HepG2 (cell line): ENCODE measurements around the gene ANKRD49. TPM values are rescaled to one million over a fixed set of nuclear protein-coding genes. Genes with fewer than 3 reads are reported as not detected.

Source experiments
- ATAC-seq: fragments of 200-7000 bp; cut with Tn5 transposase; 3 replicates; pipeline ENCODE4 v1.9.1; 2020; ENCODE audit warnings: mild to moderate bottlenecking, moderate library complexity
- BruUV-seq: library from RNA; stranded (reverse); fragments of 400-500 nt; replicated peaks from 2 replicates; lab custom pipeline; 2021; lab: Mats Ljungman, UMichigan
- CTCF ChIA-PET: fragments of 300-600 bp; formaldehyde crosslinking; extraction: SDS; loops from one replicate; lab custom pipeline; 2021; ENCODE audit warnings: low total read pairs, inconsistent platforms, low intra/inter-chr PET ratio; lab: Yijun Ruan, JAX
- POLR2A ChIA-PET: fragments of 350-600 bp; sonication (Branson Sonifier 250); formaldehyde crosslinking; loops from one replicate; lab custom pipeline; 2020; ENCODE audit warnings: antibody characterized with exemption, inconsistent platforms; lab: Yijun Ruan, JAX
- DNase-seq: peaks from one replicate; pipeline ENCODE4 v3.0.0-alpha.2; 2015; ENCODE audit warnings: low spot score
- FAIRE-seq: peaks from 3 replicates; lab custom pipeline; 2011; peaks lifted over from hg19 to GRCh38; lab: Jason Lieb, UNC
- H2AFZ ChIP-seq: one replicate; pipeline ENCODE4 v1.6.1; 2011; ENCODE audit warnings: low read length, inconsistent platforms
- H3K27ac ChIP-seq: fragments of 300-600 bp; 3 replicates; pipeline ENCODE4 v1.8.0; 2011; ENCODE audit warnings: mixed run types, mild to moderate bottlenecking, mixed read lengths, low read length, inconsistent platforms; ENCODE audit not compliant: insufficient read depth; ENCODE audit errors: extremely low read length
- H3K27me3 ChIP-seq, 2 experiments: fragments of 200-600 bp in 1 of 2; 2 replicates in 1 of 2; 3 replicates in 1 of 2; pipeline versions ENCODE4 v1.6.0 to v1.8.0; 2011; ENCODE audit warnings: low read length in 2 of 2, mild to moderate bottlenecking in 2 of 2, moderate library complexity in 2 of 2, inconsistent platforms in 1 of 2; ENCODE audit not compliant: insufficient read depth in 2 of 2, control insufficient read depth in 1 of 2
- H3K36me3 ChIP-seq, 2 experiments: fragments of 200-600 bp in 1 of 2; replicated peaks in 1 of 2; 2 replicates in 1 of 2; 3 replicates in 1 of 2; pipeline versions ENCODE4 v1.5.1 to v1.8.0; 2011; ENCODE audit warnings: low read length in 2 of 2, inconsistent platforms in 1 of 2; ENCODE audit not compliant: insufficient read depth in 2 of 2, control insufficient read depth in 1 of 2
- H3K4me1 ChIP-seq: 2 replicates; pipeline ENCODE4 v1.5.1; 2012; ENCODE audit warnings: low read length, inconsistent platforms; ENCODE audit not compliant: insufficient read depth
- H3K4me2 ChIP-seq: 2 replicates; pipeline ENCODE4 v1.6.0; 2011; ENCODE audit warnings: low read depth, low read length, inconsistent platforms
- H3K4me3 ChIP-seq, 3 experiments: fragments of 200-600 bp in 1 of 3; sonication (generic), shearing (Covaris generic) in 1 of 3; replicated peaks in 1 of 3; 2 replicates each; pipeline ENCODE4 v1.5.1; 2011 to 2016; ENCODE audit warnings: low read length in 3 of 3, inconsistent platforms in 2 of 3, low read depth in 2 of 3, mild to moderate bottlenecking in 2 of 3, control low read depth in 1 of 3, mixed read lengths in 1 of 3; ENCODE audit not compliant: insufficient read depth in 1 of 3
- H3K79me2 ChIP-seq: one replicate; pipeline ENCODE4 v1.6.1; 2011; ENCODE audit warnings: low read length, inconsistent platforms; ENCODE audit not compliant: insufficient read depth
- H3K9ac ChIP-seq: 2 replicates; pipeline ENCODE4 v1.6.0; 2011; ENCODE audit warnings: mild to moderate bottlenecking, low read depth, low read length, inconsistent platforms; ENCODE audit not compliant: insufficient read depth
- H3K9me3 ChIP-seq: 2 replicates; pipeline ENCODE4 v1.5.1; 2012; ENCODE audit warnings: mild to moderate bottlenecking, low read length
- H4K20me1 ChIP-seq: 2 replicates; pipeline ENCODE4 v1.6.0; 2011; ENCODE audit warnings: inconsistent platforms, mild to moderate bottlenecking, low read length, moderate library complexity; ENCODE audit not compliant: insufficient read depth
- ARID3A ChIP-seq: IDR thresholded peaks from 2 replicates; pipeline ENCODE4 v1.6.1; 2012; ENCODE audit warnings: low read depth, low read length, improper control_type of control experiment
- BRD4 ChIP-seq: sonication (generic); formaldehyde crosslinking; IDR thresholded peaks from 2 replicates; pipeline ENCODE4 v1.4.0; 2020; ENCODE audit warnings: missing genetic modification reagents
- CSRNP2 ChIP-seq: sonication (generic); formaldehyde crosslinking; conservative IDR thresholded peaks from 2 replicates; pipeline ENCODE4 v1.8.0; 2022; ENCODE audit warnings: low read depth, missing genetic modification reagents
- E2F5 ChIP-seq: sonication (generic); formaldehyde crosslinking; conservative IDR thresholded peaks from 2 replicates; pipeline ENCODE4 v1.4.0; 2020; ENCODE audit warnings: missing genetic modification reagents
- FOSL1 ChIP-seq: sonication (generic); formaldehyde crosslinking; IDR thresholded peaks from 2 replicates; pipeline ENCODE4 v1.9.0; 2021; ENCODE audit warnings: missing genetic modification reagents, borderline replicate concordance
- KDM5B ChIP-seq: sonication (generic); formaldehyde crosslinking; IDR thresholded peaks from 2 replicates; pipeline ENCODE4 v1.4.0; 2020; ENCODE audit warnings: missing genetic modification reagents, mild to moderate bottlenecking, borderline replicate concordance
- NCOR1 ChIP-seq: fragments of 200-600 bp; sonication (generic); IDR thresholded peaks from 2 replicates; pipeline ENCODE4 v1.7.0; 2017; ENCODE audit warnings: antibody characterized with exemption, low read length, borderline replicate concordance
- PCBP2 ChIP-seq: fragments of 200-400 bp; formaldehyde crosslinking; optimal IDR thresholded peaks from 2 replicates; pipeline ENCODE3; 2018; ENCODE audit warnings: low read length, low read depth; ENCODE audit not compliant: poor library complexity, severe bottlenecking
- SP1 ChIP-seq, 2 experiments: fragments of 450-650 bp in 1 of 2; sonication (generic) in 1 of 2; formaldehyde crosslinking in 1 of 2; IDR thresholded peaks; 2 replicates each; pipeline versions ENCODE4 v1.4.0 to v1.6.1; 2016 to 2020; ENCODE audit warnings: missing genetic modification reagents in 1 of 2
- TGIF2 ChIP-seq: IDR thresholded peaks from 2 replicates; pipeline ENCODE4 v1.6.1; 2016; ENCODE audit warnings: control low read depth, missing compliant biosample characterization
- U2AF1 ChIP-seq: fragments of 200-400 bp; formaldehyde crosslinking; optimal IDR thresholded peaks from 2 replicates; pipeline ENCODE3; 2017; ENCODE audit warnings: mild to moderate bottlenecking, low read depth, low read length
- ZFP36L2 ChIP-seq: sonication (generic); formaldehyde crosslinking; IDR thresholded peaks from 2 replicates; pipeline ENCODE4 v1.4.0; 2020; ENCODE audit warnings: missing genetic modification reagents
- ZSCAN9 ChIP-seq: IDR thresholded peaks from 2 replicates; pipeline ENCODE4 v1.6.1; 2016; ENCODE audit warnings: borderline replicate concordance
- WGBS: methylation state at CpG from one replicate; pipeline ENCODE4 v1.1.6; 2017; ENCODE audit warnings: low lambda C conversion rate; 5-methylcytosine and 5-hydroxymethylcytosine counted together
- in situ Hi-C: cut with HindIII; loops from 2 replicates; pipeline ENCODE4 v1.10.0; 2017; ENCODE audit warnings: low pct_unique_long_range_greater_than_20kb; ENCODE audit not compliant: extremely low pct_ligation_motif_present
- intact Hi-C: fragments of 100-400 bp; cut with micrococcal nuclease; formaldehyde crosslinking; loops from one replicate; pipeline ENCODE4 v1.10.0; 2022; ENCODE audit not compliant: unreplicated experiment
- polyA plus RNA-seq, 8 experiments: library from polyadenylated mRNA; depleted of rRNA in 3 of 8; stranded (reverse) in 7 of 8; unstranded in 1 of 8; fragments of >200 nt; fragmentation: Illumina TruSeq in 4 of 8; extraction: Trizol in 4 of 8; gene quantifications; 2 replicates each; pipeline versions ENCODE4 v1.2.1 to v1.2.3, GENCODE V29; 2011 to 2016; ENCODE audit warnings: low read depth in 4 of 8, missing spikeins in 1 of 8, mixed read lengths in 1 of 8; ENCODE audit not compliant: insufficient read depth in 1 of 8
- total RNA-seq, 5 experiments: library from RNA; depleted of rRNA; stranded (reverse); fragments of >200 nt; fragmentation: Illumina TruSeq; extraction: Trizol; gene quantifications; 2 replicates each; pipeline ENCODE4 v1.2.3, GENCODE V29; 2016; ENCODE audit warnings: low read depth in 1 of 5
- TF ChIP-seq, protein P1 (sequence below): sonication (generic); formaldehyde crosslinking; IDR thresholded peaks from 2 replicates; pipeline ENCODE4 v1.4.0; 2020; ENCODE audit warnings: missing genetic modification reagents, borderline replicate concordance

Gene ANKRD49
- total and polyA plus RNA-seq, 2 of the 13 experiments (the other 11 are each of a cell fraction or from before 2014, with no cell fraction given) = 14.2 to 14.3 TPM

DNA sequence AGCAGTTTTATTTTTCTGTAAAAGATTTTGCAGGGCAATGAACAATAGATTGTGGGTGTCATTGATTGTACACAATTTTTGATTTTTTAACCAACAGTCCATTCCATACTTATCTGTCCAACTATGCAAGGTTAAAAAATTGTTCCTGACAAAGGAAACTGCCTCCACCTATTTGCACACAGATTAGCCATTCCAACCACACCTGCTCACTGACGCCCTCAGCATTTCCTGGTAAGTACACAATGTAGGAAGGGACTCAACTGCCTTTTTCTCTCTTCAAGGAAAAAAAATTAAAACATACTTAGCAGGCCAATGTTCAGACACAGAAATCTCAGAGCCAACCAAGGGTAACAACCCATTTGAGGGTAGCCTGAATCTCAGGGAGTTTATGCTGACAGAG, 45.6 kb downstream of the ANKRD49 start (continued):
- TF ChIP-seq ZFP36L2 = no peak
- no peak for TF ChIP-seq KDM5B (CRISPR knock-in tag)
- no peak for TF ChIP-seq ARID3A
- no peak for TF ChIP-seq SP1 (IDR thresholded peaks at IDR 0.05)
- no peak for TF ChIP-seq SP1 (CRISPR knock-in tag; IDR thresholded peaks at IDR 0.05)

DNA sequence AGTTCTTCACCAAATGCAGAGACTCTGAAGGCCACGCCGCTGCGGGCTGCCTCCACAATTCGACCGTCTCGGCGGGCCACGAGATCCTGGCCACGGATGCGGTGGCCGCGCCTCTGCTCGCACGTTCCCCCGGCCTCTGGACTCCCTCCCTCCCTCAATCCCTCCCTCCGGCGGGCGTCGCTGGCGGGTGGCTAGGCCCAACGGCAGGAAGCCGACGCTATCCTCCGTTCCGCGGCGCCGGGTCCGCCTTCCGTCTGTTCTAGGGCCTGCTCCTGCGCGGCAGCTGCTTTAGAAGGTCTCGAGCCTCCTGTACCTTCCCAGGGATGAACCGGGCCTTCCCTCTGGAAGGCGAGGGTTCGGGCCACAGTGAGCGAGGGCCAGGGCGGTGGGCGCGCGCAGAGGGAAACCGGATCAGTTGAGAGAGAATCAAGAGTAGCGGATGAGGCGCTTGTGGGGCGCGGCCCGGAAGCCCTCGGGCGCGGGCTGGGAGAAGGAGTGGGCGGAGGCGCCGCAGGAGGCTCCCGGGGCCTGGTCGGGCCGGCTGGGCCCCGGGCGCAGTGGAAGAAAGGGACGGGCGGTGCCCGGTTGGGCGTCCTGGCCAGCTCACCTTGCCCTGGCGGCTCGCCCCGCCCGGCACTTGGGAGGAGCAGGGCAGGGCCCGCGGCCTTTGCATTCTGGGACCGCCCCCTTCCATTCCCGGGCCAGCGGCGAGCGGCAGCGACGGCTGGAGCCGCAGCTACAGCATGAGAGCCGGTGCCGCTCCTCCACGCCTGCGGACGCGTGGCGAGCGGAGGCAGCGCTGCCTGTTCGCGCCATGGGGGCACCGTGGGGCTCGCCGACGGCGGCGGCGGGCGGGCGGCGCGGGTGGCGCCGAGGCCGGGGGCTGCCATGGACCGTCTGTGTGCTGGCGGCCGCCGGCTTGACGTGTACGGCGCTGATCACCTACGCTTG, 50.2 kb downstream of the ANKRD49 start, which contains the start of gene FUT4:
Gene FUT4 (plus strand): TSS at position 227 of the 951 bp plus-strand sequence. CDS start 213 bp downstream, at position 440.
- CTCF ChIA-PET = no interaction called here
- intact Hi-C loops = no loop called here
- no peak for TF ChIP-seq CSRNP2
- TF ChIP-seq, protein P1, sequence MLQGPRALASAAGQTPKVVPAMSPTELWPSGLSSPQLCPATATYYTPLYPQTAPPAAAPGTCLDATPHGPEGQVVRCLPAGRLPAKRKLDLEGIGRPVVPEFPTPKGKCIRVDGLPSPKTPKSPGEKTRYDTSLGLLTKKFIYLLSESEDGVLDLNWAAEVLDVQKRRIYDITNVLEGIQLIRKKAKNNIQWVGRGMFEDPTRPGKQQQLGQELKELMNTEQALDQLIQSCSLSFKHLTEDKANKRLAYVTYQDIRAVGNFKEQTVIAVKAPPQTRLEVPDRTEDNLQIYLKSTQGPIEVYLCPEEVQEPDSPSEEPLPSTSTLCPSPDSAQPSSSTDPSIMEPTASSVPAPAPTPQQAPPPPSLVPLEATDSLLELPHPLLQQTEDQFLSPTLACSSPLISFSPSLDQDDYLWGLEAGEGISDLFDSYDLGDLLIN (CRISPR knock-in tag) = no peak
- no peak for TF ChIP-seq E2F5 (CRISPR knock-in tag)
- TF ChIP-seq BRD4 = no peak
- no peak for TF ChIP-seq U2AF1
- no peak for TF ChIP-seq NCOR1
- no peak for TF ChIP-seq ZSCAN9 (CRISPR knock-in tag)
- TF ChIP-seq TGIF2 (CRISPR knock-in tag) = no peak
- no peak for TF ChIP-seq FOSL1 (CRISPR knock-in tag)
- TF ChIP-seq PCBP2 = no peak

More for the DNA sequence above, 50.2 kb downstream of the ANKRD49 start, which contains the start of gene FUT4:
- no TSS peak for BruUV-seq
- Histone ChIP-seq H3K79me2 (no peaks in the 10 kb centered on the region), H3K27me3 (peaks cover 0 to 3% of the 10 kb centered on the region in 2 experiments; a peak in 2 of 5 replicates), H3K9ac (peak within 1 kb of the TSS; percentile 66), H2AFZ (no peak within 1 kb of the TSS), H3K4me3 (peak within 1 kb of the TSS; percentile 38 to 65 (median 63); a peak in 5 of 6 replicates), H4K20me1 (no peaks in the 10 kb centered on the region), H3K27ac (no peak within 1 kb of the TSS), H3K9me3 (no peaks in the 10 kb centered on the region), H3K4me1 (peaks cover 5% of the 10 kb centered on the region; the same call in 1 of the 2 replicates), H3K4me2 (peak within 1 kb of the TSS; percentile 49), H3K36me3 (no peaks in the 10 kb centered on the region)
- POLR2A ChIA-PET = interaction anchor here (0.6 kb wide), 1 partner anchor 962 kb away, joined by 3 read pairs; no protein-coding TSS in a partner anchor
- DNase-seq = peak; percentile 24
- ATAC-seq = peak; percentile 96
- in situ Hi-C loops = no loop called here
- WGBS = 60% methylated on average over 63 of the region's 109 CpGs
- no peak for FAIRE-seq
